Stomach smooth muscle (tissue), 2 donors: ENCODE measurements around the gene LEUTX.
"Not testable (repeated sequence)": the region's sequence is repeated elsewhere in the genome, so short reads cannot be mapped to it uniquely, and the experiment has no call there.

ENCODE experiments used
- H3K27ac ChIP-seq: one replicate; pipeline ENCODE4 v1.7.0; 2013; ENCODE audit warnings: mild to moderate bottlenecking, low read length, inconsistent platforms
- H3K27me3 ChIP-seq, 2 donors: one replicate each; pipeline ENCODE4 v1.7.0; 2013; ENCODE audit warnings: low read length in 2 of 2; ENCODE audit not compliant: insufficient read depth in 2 of 2, control insufficient read depth in 1 of 2
- H3K36me3 ChIP-seq, 2 donors: one replicate each; pipeline ENCODE4 v1.7.0; 2013; ENCODE audit warnings: low read length in 2 of 2; ENCODE audit not compliant: control insufficient read depth in 2 of 2, insufficient read depth in 2 of 2
- H3K4me1 ChIP-seq: one replicate; pipeline ENCODE4 v1.7.0; 2013; ENCODE audit warnings: low read length; ENCODE audit not compliant: control insufficient read depth, insufficient read depth
- H3K4me3 ChIP-seq, 2 donors: one replicate each; pipeline ENCODE4 v1.7.0; 2013; ENCODE audit warnings: low read length in 2 of 2
- H3K9ac ChIP-seq, 2 donors: one replicate each; pipeline ENCODE4 v1.7.0; 2013; ENCODE audit warnings: low read length in 2 of 2, mild to moderate bottlenecking in 1 of 2
- H3K9me3 ChIP-seq, 2 donors: one replicate each; pipeline ENCODE4 v1.7.0; 2013; ENCODE audit warnings: low read length in 2 of 2; ENCODE audit not compliant: control insufficient read depth in 2 of 2
- donor health status: healthy.
- donor health status: Pancreatic carcinoma.

Gene LEUTX

GRCh38 chr19:39746836-39747529, 31.7 kb upstream of the LEUTX start:
- Histone ChIP-seq H3K9ac (no peak overlapping the region), H3K9me3 (no peaks in the 10 kb centered on the region), H3K36me3 (no peaks in the 10 kb centered on the region), H3K27ac (no peak overlapping the region), H3K27me3 (peaks cover 0 to 5% of the 10 kb centered on the region in 2 donors), H3K4me3 (no peak overlapping the region), H3K4me1 (no peaks in the 10 kb centered on the region)

DNA sequence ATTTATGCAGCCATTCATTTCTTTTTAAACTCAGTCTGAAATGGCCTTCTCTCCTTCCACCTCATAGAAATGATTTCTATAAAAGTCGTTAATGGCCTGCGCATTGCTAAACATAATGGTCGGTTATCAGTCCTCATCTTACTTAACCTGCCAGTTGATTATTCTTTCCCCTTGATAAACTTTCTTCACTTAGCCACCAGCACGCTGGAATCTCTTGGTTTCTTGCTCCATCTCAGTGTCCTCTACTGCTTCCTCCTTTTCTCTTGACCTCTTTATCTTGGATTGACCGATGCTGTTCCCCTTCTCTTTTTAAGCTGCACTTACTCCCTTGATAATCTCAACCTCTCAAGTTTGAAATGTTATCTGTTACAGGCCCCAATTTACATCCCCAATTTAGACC, 28.7 kb upstream of the LEUTX start:
- no peaks in the 10 kb centered on the region for H3K36me3 ChIP-seq
- no peak overlapping the region for H3K27ac ChIP-seq
- H3K4me3 ChIP-seq, result no peak overlapping the region
- H3K27me3 ChIP-seq, result peaks cover 0 to 5% of the 10 kb centered on the region in 2 donors
- H3K9me3 ChIP-seq, result no peaks in the 10 kb centered on the region
- no peaks in the 10 kb centered on the region for H3K4me1 ChIP-seq
- H3K9ac ChIP-seq, result no peak overlapping the region

GRCh38 chr19:39752390-39752789, 26.3 kb upstream of the LEUTX start:
- Histone ChIP-seq H3K36me3 (no peaks in the 10 kb centered on the region), H3K9ac (no peak overlapping the region), H3K4me1 (no peaks in the 10 kb centered on the region), H3K9me3 (no peaks in the 10 kb centered on the region), H3K4me3 (no peak overlapping the region), H3K27me3 (peaks cover 0 to 10% of the 10 kb centered on the region in 2 donors), H3K27ac (no peak overlapping the region)

- Histone ChIP-seq H3K27me3 (peaks cover 0 to 10% of the 10 kb centered on the region in 2 donors), H3K9ac (no peak overlapping the region), H3K36me3 (no peaks in the 10 kb centered on the region), H3K27ac (no peak overlapping the region), H3K4me3 (no peak overlapping the region), H3K9me3 (no peaks in the 10 kb centered on the region), H3K4me1 (no peaks in the 10 kb centered on the region)
These were observed 25.9 kb upstream of the LEUTX start for GRCh38 chr19:39752795-39753194.

DNA sequence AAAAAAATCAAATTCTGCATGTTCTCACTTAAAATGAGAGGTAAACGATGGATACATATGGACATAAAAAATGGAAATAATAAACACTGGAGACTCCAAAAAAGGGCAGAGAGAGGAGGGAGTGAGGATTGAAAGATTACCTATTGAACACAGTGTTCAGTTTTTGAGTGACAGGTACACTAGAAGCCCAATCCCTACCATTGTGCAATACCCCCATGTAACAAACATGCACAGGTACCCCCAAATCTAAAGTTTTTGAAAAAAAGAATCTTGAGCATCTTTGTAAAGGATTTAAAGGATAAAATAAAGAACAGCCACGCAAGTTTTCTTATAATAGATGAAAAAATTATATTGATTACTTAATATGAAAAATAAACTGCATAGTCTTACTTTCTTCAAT, 24.1 kb upstream of the LEUTX start:
- Histone ChIP-seq H3K4me1 (no peaks in the 10 kb centered on the region), H3K27ac (no peak overlapping the region), H3K4me3 (no peak overlapping the region), H3K9me3 (no peaks in the 10 kb centered on the region), H3K9ac (no peak overlapping the region), H3K27me3 (peaks cover 0 to 13% of the 10 kb centered on the region in 2 donors), H3K36me3 (no peaks in the 10 kb centered on the region)

DNA sequence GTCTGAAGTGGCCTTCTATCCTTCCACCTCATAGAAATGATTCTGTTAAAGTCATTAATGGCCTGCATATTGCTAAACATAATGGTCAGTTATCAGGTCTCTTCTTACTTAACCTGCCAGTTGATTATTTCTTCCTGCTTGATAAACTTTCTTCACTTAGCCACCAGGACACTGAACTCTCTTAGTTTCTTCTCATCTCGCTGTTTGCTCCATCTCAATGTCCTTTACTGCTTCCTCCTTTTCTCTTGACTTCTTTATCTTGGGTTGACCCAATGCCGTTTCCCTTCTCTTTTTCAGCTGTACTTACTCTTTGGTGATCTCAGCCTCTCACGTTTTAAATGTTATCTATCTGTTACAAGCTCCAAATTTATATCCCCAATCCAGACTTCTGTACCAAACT, 23.7 kb upstream of the LEUTX start:
- Histone ChIP-seq H3K9me3 (no peaks in the 10 kb centered on the region), H3K4me1 (no peaks in the 10 kb centered on the region), H3K27ac (no peak overlapping the region), H3K36me3 (no peaks in the 10 kb centered on the region), H3K9ac (no peak overlapping the region), H3K27me3 (peaks cover 0 to 13% of the 10 kb centered on the region in 2 donors), H3K4me3 (no peak overlapping the region)

DNA sequence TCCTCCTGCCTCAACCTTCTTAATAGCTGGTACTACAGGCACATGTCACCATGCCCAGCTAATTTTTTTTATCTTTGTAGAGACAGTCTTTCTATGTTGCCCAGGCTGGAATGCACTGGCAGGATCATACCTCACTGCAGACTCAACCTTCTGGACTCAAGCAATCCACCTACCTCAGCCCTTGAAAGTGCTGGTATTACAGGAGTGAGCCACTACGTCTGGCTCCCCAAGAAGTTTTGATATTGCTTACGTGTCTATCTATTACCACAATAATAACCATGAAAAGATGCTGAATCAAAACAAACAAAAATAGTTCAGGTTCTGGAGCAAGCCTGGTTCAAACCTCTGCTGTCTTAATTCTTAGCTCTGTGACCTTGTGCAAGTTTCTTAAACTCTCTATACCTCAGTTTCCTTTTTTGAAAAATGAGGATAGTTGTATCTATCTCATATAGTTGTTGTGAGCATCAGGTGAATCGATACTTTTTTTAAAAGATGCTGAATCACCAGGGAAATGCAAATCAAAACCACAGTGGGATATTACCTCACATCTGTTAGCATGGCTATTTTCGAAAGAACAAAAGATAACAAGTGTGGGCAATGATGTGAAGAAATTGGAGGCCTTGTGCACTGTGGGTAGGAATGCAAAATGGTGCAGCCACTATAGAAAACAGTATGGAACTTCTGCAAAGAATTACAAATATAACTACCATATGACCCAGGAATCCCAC, 19.0 kb upstream of the LEUTX start:
- Histone ChIP-seq H3K27me3 (peaks cover 0 to 8% of the 10 kb centered on the region in 2 donors), H3K27ac (no peak overlapping the region), H3K4me3 (no peak overlapping the region), H3K36me3 (no peaks in the 10 kb centered on the region), H3K9ac (no peak overlapping the region), H3K4me1 (no peaks in the 10 kb centered on the region), H3K9me3 (peaks cover 0 to under 1% of the 10 kb centered on the region in 2 donors)

- not testable (repeated sequence) for H3K4me3 ChIP-seq, H3K27me3 ChIP-seq
These were observed 16.8 kb upstream of the LEUTX start for GRCh38 chr19:39761851-39762250.

GRCh38 chr19:39765091-39766076, 13.3 kb upstream of the LEUTX start:
- Histone ChIP-seq H3K36me3 (no peaks in the 10 kb centered on the region), H3K9ac (no peak overlapping the region), H3K9me3 (peaks cover 5 to 6% of the 10 kb centered on the region in 2 donors), H3K4me1 (no peaks in the 10 kb centered on the region), H3K27me3 (no peaks in the 10 kb centered on the region), H3K4me3 (no peak overlapping the region), H3K27ac (no peak overlapping the region)

More at GRCh38 chr19:39761851-39762250, 16.8 kb upstream of the LEUTX start:
- not testable (repeated sequence) for H3K27ac ChIP-seq, H3K9ac ChIP-seq, H3K36me3 ChIP-seq, H3K4me1 ChIP-seq, H3K9me3 ChIP-seq

- peaks cover 5 to 6% of the 10 kb centered on the region in 2 donors for H3K9me3 ChIP-seq
- H3K36me3 ChIP-seq, result no peaks in the 10 kb centered on the region
- no peak overlapping the region for H3K9ac ChIP-seq
- no peaks in the 10 kb centered on the region for H3K4me1 ChIP-seq
- H3K27ac ChIP-seq, result no peak overlapping the region
- H3K4me3 ChIP-seq, result no peak overlapping the region
- H3K27me3 ChIP-seq, result peaks cover 0 to 2% of the 10 kb centered on the region in 2 donors
These were observed 10.3 kb upstream of the LEUTX start for GRCh38 chr19:39768334-39768733.
